Common myeloid progenitor, CD34-positive (primary cell): ENCODE measurements around the gene PNPLA2.

ENCODE experiments used
- CTCF ChIA-PET: fragments of 350-600 bp; sonication (Branson Sonifier 250); formaldehyde crosslinking; loops from one replicate; lab custom pipeline; 2021; ENCODE audit warnings: antibody characterized with exemption; lab: Charles Lee
- POLR2A ChIA-PET: fragments of 350-600 bp; sonication (Branson Sonifier 250); formaldehyde crosslinking; loops from one replicate; lab custom pipeline; 2021; ENCODE audit warnings: antibody characterized with exemption; lab: Charles Lee
- DNase-seq, 3 donors: peaks; one replicate each; pipeline versions ENCODE4 v3.0.0 to v3.0.0-alpha.2; 2013
- H3K27ac ChIP-seq, 2 experiments: 1 replicate in 1 of 2; 2 replicates in 1 of 2; pipeline ENCODE4 v1.7.0; 2013; ENCODE audit warnings: inconsistent platforms in 2 of 2, low read length in 2 of 2, mild to moderate bottlenecking in 2 of 2, low read depth in 1 of 2, moderate library complexity in 1 of 2; ENCODE audit not compliant: severe bottlenecking in 2 of 2, insufficient read depth in 1 of 2, poor library complexity in 1 of 2
- H3K27me3 ChIP-seq, 5 experiments: replicated peaks in 2 of 5; 1 replicate in 3 of 5; 2 replicates in 2 of 5; pipeline versions ENCODE4 v1.6.1 to v1.7.0; 2013; ENCODE audit warnings: low read length in 4 of 5, mild to moderate bottlenecking in 2 of 5, moderate library complexity in 2 of 5, inconsistent platforms in 1 of 5; ENCODE audit not compliant: insufficient read depth in 5 of 5, control insufficient read depth in 4 of 5
- H3K36me3 ChIP-seq, 4 experiments: 1 replicate in 2 of 4; 2 replicates in 2 of 4; pipeline versions ENCODE4 v1.6.1 to v1.7.0; 2013; ENCODE audit warnings: low read length in 3 of 4, control low read depth in 1 of 4, mild to moderate bottlenecking in 1 of 4; ENCODE audit not compliant: control insufficient read depth in 4 of 4, insufficient read depth in 4 of 4
- H3K4me1 ChIP-seq, 4 experiments: 1 replicate in 3 of 4; 2 replicates in 1 of 4; pipeline versions ENCODE4 v1.6.1 to v1.7.1; 2013; ENCODE audit warnings: low read length in 3 of 4, mild to moderate bottlenecking in 3 of 4, control low read depth in 1 of 4, inconsistent platforms in 1 of 4, moderate library complexity in 1 of 4; ENCODE audit not compliant: control insufficient read depth in 4 of 4, insufficient read depth in 4 of 4; ENCODE audit errors: control extremely low read depth in 1 of 4
- H3K4me3 ChIP-seq, 7 experiments: 1 replicate in 4 of 7; 2 replicates in 3 of 7; pipeline versions ENCODE4 v1.5.1 to v1.7.0; 2013; ENCODE audit warnings: mild to moderate bottlenecking in 7 of 7, low read length in 6 of 7, moderate library complexity in 6 of 7, inconsistent platforms in 2 of 7, low read depth in 2 of 7, control low read depth in 1 of 7; ENCODE audit not compliant: insufficient read depth in 4 of 7, control insufficient read depth in 1 of 7; ENCODE audit errors: extremely low read depth in 1 of 7
- H3K9me3 ChIP-seq, 5 experiments: 1 replicate in 4 of 5; 2 replicates in 1 of 5; pipeline versions ENCODE4 v1.6.1 to v1.7.1; 2013; ENCODE audit warnings: low read length in 4 of 5, mild to moderate bottlenecking in 2 of 5, inconsistent platforms in 1 of 5, low read depth in 1 of 5, moderate library complexity in 1 of 5; ENCODE audit not compliant: control insufficient read depth in 4 of 5, insufficient read depth in 2 of 5; ENCODE audit errors: control extremely low read depth in 1 of 5
- WGBS: methylation state at CpG from one replicate; pipeline ENCODE4 v1.1.5; 2013; ENCODE audit not compliant: insufficient coverage; 5-methylcytosine and 5-hydroxymethylcytosine counted together

The PNPLA2 gene

DNA sequence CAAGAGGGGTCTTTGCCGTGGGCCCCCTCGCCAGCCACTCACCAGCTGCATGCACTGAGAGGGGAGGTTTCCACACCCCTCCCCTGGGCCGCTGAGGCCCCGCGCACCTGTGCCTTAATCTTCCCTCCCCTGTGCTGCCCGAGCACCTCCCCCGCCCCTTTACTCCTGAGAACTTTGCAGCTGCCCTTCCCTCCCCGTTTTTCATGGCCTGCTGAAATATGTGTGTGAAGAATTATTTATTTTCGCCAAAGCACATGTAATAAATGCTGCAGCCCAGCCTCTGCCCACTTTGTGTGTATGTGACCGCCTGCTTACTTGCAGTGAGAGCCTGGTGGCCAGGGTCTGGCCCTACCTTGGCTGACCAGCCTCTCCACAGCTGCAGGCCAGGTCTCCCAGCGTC, 6.2 kb downstream of the PNPLA2 start:
- DNase-seq = no peak
- WGBS = 100% methylated on average over 4 of the region's 11 CpGs
- Histone ChIP-seq H3K27ac (no peak overlapping the region), H3K4me1 (peaks cover 0 to 72% (median 67%) of the 10 kb centered on the region in 4 experiments), H3K36me3 (peaks cover 0 to 32% (median 16%) of the 10 kb centered on the region in 4 experiments), H3K27me3 (peaks cover 0 to 30% (median 12%) of the 10 kb centered on the region in 5 experiments), H3K4me3 (no peak overlapping the region), H3K9me3 (no peaks in the 10 kb centered on the region)
- POLR2A ChIA-PET = no interaction called here
- CTCF ChIA-PET = interaction anchor here (1.8 kb wide), 1 partner anchor 10 kb away, joined by 4 read pairs; no protein-coding TSS in a partner anchor

GRCh38 chr11:825366-826226, 6.9 kb downstream of the PNPLA2 start:
- POLR2A ChIA-PET = interaction anchor here (0.9 kb wide), 1 partner anchor 17 kb away, joined by 3 read pairs; the partner anchor contains the start of gene TSPAN4
- no peak for DNase-seq
- no peak overlapping the region for H3K27ac ChIP-seq

DNA sequence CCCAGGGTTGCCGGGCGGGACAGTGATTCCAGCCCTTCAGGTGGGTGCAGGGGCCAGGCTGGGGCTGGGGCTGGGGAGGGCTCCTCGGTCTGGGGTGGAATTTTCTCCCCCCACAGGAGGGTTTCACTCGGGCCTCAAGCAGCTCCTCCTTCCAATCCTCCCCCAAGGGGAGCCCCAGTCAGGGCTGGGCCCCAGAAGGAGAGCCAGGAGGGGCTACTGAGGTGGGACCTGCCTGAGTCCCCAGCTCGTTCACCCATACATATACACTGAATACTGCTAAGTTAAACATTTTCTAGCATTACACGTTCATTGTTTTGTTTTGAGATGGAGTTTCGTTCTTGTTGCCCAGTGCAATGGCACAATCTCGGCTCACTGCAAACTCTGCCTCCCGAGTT, 7.5 kb downstream of the PNPLA2 start:
- Histone ChIP-seq H3K36me3 (peaks cover 0 to 32% (median 16%) of the 10 kb centered on the region in 4 experiments), H3K4me1 (peaks cover 0 to 74% (median 66%) of the 10 kb centered on the region in 4 experiments), H3K9me3 (no peaks in the 10 kb centered on the region), H3K27ac (no peak overlapping the region), H3K27me3 (peaks cover 0 to 43% (median 20%) of the 10 kb centered on the region in 5 experiments), H3K4me3 (no peak overlapping the region)
- 87% methylated on average over 5 of the region's 9 CpGs for WGBS
- CTCF ChIA-PET = interaction anchor here (1.8 kb wide), 1 partner anchor 9 kb away, joined by 4 read pairs; no protein-coding TSS in a partner anchor
- POLR2A ChIA-PET = interaction anchor here (0.9 kb wide), 1 partner anchor 17 kb away, joined by 3 read pairs; the partner anchor contains the start of gene TSPAN4
- DNase-seq = no peak

More at GRCh38 chr11:825366-826226, 6.9 kb downstream of the PNPLA2 start:
- 90% methylated on average over 7 of the region's 12 CpGs for WGBS
- CTCF ChIA-PET = interaction anchor here (1.8 kb wide), 1 partner anchor 9 kb away, joined by 4 read pairs; no protein-coding TSS in a partner anchor
- Histone ChIP-seq H3K27me3 (peaks cover 0 to 37% (median 15%) of the 10 kb centered on the region in 5 experiments), H3K4me1 (peaks cover 0 to 74% (median 68%) of the 10 kb centered on the region in 4 experiments), H3K9me3 (no peaks in the 10 kb centered on the region), H3K4me3 (no peak overlapping the region), H3K36me3 (peaks cover 0 to 32% (median 16%) of the 10 kb centered on the region in 4 experiments)

- H3K9me3 ChIP-seq = no peaks in the 10 kb centered on the region
- peaks cover 0 to 69% (median 62%) of the 10 kb centered on the region in 4 experiments for H3K4me1 ChIP-seq
- H3K4me3 ChIP-seq = peak overlapping the region; percentile 13 to 71 (median 54)
- peaks cover 0 to 49% (median 22%) of the 10 kb centered on the region in 5 experiments for H3K27me3 ChIP-seq
- ChIA-PET POLR2A (interaction anchor here (0.9 kb wide), 1 partner anchor 16 kb away, joined by 3 read pairs; the partner anchor contains the start of gene TSPAN4), CTCF (interaction anchor here (1.8 kb wide), 1 partner anchor 8 kb away, joined by 4 read pairs; no protein-coding TSS in a partner anchor)
- no peak overlapping the region for H3K27ac ChIP-seq
- no peak for DNase-seq
- peaks cover 0 to 31% (median 16%) of the 10 kb centered on the region in 4 experiments for H3K36me3 ChIP-seq
- WGBS = under 1% methylated on average over 22 of the region's 22 CpGs
Observed at GRCh38 chr11:826836-827145, 8.1 kb downstream of the PNPLA2 start.

- no peak for DNase-seq
- H3K27ac ChIP-seq = no peak overlapping the region
- H3K36me3 ChIP-seq = peaks cover 0 to 29% (median 16%) of the 10 kb centered on the region in 4 experiments
- ChIA-PET CTCF (interaction anchor here (1.4 kb wide), 1 partner anchor 12 kb away, joined by 4 read pairs; no protein-coding TSS in a partner anchor), POLR2A (interaction anchor here (1.6 kb wide), 1 partner anchor 8 kb away, joined by 6 read pairs; the partner anchor contains the start of gene PNPLA2)
- peak overlapping the region in 6 of 7 experiments; percentile 40 to 71 (median 59) for H3K4me3 ChIP-seq
- WGBS = 3% methylated on average over 52 of the region's 66 CpGs
- no peaks in the 10 kb centered on the region for H3K9me3 ChIP-seq
- H3K27me3 ChIP-seq = peaks cover 0 to 54% (median 22%) of the 10 kb centered on the region in 5 experiments
- H3K4me1 ChIP-seq = peaks cover 0 to 65% (median 62%) of the 10 kb centered on the region in 4 experiments
Observed at GRCh38 chr11:827146-827896, 8.6 kb downstream of the PNPLA2 start.

DNA sequence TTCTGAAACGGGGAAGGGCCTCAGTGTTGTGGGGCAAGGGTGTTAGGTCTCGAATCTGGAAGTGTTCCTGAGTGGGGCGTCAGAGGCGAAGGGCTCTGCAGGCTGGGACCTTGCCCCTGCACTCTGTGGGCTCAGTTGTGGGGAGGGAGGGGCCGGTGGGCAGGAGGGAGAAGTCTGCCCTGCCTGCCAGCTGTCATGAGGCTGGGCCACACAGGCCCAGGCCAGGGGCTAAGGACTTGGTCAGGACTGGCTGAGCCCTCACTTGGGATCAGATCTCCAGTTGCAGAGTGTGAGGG, 9.1 kb downstream of the PNPLA2 start, which contains the start of gene CRACR2B:
CRACR2B (plus strand) TSS at position 23 of the 296 bp plus-strand sequence. CDS start 689 bp downstream, outside the sequence.
- Histone ChIP-seq H3K4me3 (peak within 1 kb of the TSS; percentile 13 to 71 (median 54)), H3K4me1 (peaks cover 0 to 65% (median 62%) of the 10 kb centered on the region in 4 experiments), H3K27ac (no peak within 1 kb of the TSS), H3K9me3 (no peaks in the 10 kb centered on the region), H3K36me3 (peaks cover 0 to 26% (median 14%) of the 10 kb centered on the region in 4 experiments), H3K27me3 (peaks cover 0 to 56% (median 22%) of the 10 kb centered on the region in 5 experiments)
- ChIA-PET CTCF (interaction anchor here (1.4 to 2.1 kb wide), 3 partner anchors 9 to 13 kb away, joined by 4 to 15 read pairs (median 5); partner anchors contain the start of gene PNPLA2), POLR2A (interaction anchor here (1.6 kb wide), 1 partner anchor 9 kb away, joined by 6 read pairs; the partner anchor contains the start of gene PNPLA2)
- 54% methylated on average over 5 of the region's 5 CpGs for WGBS
- DNase-seq = no peak
